ENCODE data around the gene ZNF783.
"Not testable (repeated sequence)": the region's sequence is repeated elsewhere in the genome, so short reads cannot be mapped to it uniquely, and the experiment has no call there.

Gene ZNF783

DNA sequence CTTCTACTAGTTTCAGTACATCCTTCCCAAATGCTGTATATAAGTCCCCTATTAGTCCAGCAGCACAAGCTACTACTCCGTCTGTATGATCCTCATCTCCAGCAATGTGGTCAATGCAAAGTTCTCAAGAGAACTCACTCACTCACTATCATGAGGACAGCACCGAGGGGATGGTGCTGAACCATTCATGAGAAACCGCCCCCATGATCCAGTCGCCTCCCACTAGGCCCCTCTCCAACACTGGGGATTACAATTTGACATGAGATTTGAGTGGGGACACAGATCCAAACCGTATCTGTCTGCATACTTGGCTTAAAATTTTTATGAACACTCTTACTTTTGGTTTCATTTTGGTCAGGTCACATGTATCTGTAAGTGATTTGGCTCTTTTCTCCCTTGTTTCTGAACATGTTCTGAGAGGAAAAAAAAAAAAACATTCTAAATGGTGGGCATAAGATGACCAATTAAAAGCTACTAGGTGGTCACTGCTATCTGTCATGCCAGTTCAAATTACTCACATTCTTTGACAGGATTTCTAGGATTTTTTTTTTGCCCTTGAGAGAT, 60.1 kb downstream of the ZNF783 start:
- Histone ChIP-seq H3K9ac (no peak overlapping the region), H3K4me2 (0 out of 22 replicates have a peak overlapping the region, but pooled peaks of 1 of the 11 experiments have one; percentile 15), H3K4me3 (no peak overlapping the region), H3K4me1 (no peaks in the 10 kb centered on the region), H4K20me1 (no peaks in the 10 kb centered on the region), H3K27ac (0 out of 22 replicates have a peak overlapping the region, but pooled peaks of 2 of the 11 experiments have one; percentile 11 to 34), H3K36me3 (no peaks in the 10 kb centered on the region), H3K27me3 (no peaks in the 10 kb centered on the region), H3K9me3 (replicated peaks in 1 of 11) (peaks cover 15 to 41% (median 31%) of the 10 kb centered on the region in 11 experiments; a peak in 20 of 22 replicates)
- TF ChIP-seq Cebpa-rat (IDR thresholded peaks at IDR 0.05): no peak

DNA sequence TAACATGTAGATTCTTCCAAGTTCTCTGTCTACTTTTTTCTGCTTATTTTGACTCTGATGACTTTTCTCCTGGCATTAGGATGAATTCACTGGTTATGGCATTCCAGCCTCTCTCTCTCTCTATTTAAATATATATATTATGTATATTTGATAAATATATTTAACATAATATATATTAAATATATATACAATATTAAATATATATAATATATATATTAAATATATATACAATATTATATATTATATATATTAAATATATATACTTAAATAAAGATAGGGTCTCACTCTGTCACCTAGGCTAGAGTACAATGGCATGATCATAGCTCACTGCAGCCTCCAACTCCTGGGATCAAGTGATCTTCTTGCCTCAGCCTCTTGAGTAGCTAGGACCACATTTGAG, 60.7 kb downstream of the ZNF783 start:
- TF ChIP-seq Cebpa-rat (IDR thresholded peaks at IDR 0.05): no peak
- H3K9ac ChIP-seq: no peak overlapping the region

DNA sequence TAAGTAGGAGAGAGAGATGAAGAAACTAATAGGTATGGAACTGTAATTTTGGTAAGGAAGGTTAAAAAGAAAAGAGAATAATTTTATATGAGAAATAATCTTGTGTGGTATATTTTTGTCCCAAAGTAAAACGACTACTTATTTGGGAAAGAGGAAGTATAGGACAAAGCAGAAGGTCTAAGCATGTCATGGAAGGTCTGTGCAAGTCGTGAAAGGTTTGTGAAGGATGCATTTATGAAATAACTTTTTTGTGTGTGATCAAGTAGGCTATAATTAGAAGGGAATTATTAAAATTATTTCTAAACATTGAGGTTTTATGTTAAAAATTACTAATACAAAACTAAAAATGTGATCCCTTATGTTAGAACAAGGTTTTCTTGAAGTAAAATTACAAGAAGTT, 63.3 kb downstream of the ZNF783 start:
- H4K20me1 ChIP-seq: no peaks in the 10 kb centered on the region
- no peaks in the 10 kb centered on the region for H3K27me3 ChIP-seq
- no peak overlapping the region for H3K4me3 ChIP-seq
- H3K27ac ChIP-seq: no peak overlapping the region
- H3K4me1 ChIP-seq: no peaks in the 10 kb centered on the region
- TF ChIP-seq Cebpa-rat (IDR thresholded peaks at IDR 0.05): no peak
- H3K36me3 ChIP-seq: no peaks in the 10 kb centered on the region
- peaks cover 13 to 32% (median 20%) of the 10 kb centered on the region in 11 experiments; a peak in 20 of 22 replicates for H3K9me3 ChIP-seq (replicated peaks in 1 of 11)
- no peak overlapping the region for H3K9ac ChIP-seq
- H3K4me2 ChIP-seq: no peak overlapping the region

More for the DNA sequence above, 60.7 kb downstream of the ZNF783 start:
- no peaks in the 10 kb centered on the region for H3K4me1 ChIP-seq
- H3K27ac ChIP-seq: no peak overlapping the region
- H3K4me3 ChIP-seq: no peak overlapping the region
- no peaks in the 10 kb centered on the region for H4K20me1 ChIP-seq
- H3K4me2 ChIP-seq: no peak overlapping the region
- no peaks in the 10 kb centered on the region for H3K27me3 ChIP-seq
- H3K9me3 ChIP-seq (replicated peaks in 1 of 11): peaks cover 15 to 41% (median 31%) of the 10 kb centered on the region in 11 experiments; a peak in 20 of 22 replicates
- H3K36me3 ChIP-seq: no peaks in the 10 kb centered on the region

DNA sequence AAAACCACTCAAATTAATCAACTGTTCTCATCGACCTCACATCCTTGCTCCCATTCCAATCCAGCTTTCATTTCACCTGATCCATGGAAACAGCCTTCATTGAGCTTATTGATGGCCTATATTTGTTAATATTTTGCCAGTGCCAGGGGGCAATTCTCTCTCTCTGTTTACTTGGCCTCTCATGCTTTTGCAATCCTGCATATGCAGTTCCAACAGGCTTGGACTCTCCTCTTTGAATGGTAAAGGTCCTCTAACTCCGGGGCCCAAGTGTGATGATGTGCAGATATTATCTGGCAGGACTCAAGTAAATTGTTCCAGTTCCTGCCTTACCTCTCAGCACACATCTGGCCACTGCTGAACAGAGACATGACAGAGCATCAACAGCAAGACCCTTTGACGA, 67.3 kb downstream of the ZNF783 start:
- no peak for TF ChIP-seq Cebpa-rat (IDR thresholded peaks at IDR 0.05)
- H3K9me3 ChIP-seq (replicated peaks in 1 of 11): peaks cover 15 to 37% (median 29%) of the 10 kb centered on the region in 11 experiments; a peak in 21 of 22 replicates
- no peak overlapping the region for H3K4me2 ChIP-seq
- H3K9ac ChIP-seq: no peak overlapping the region
- H3K4me1 ChIP-seq: no peaks in the 10 kb centered on the region
- H3K27ac ChIP-seq: no peak overlapping the region
- H3K36me3 ChIP-seq: no peaks in the 10 kb centered on the region
- no peak overlapping the region for H3K4me3 ChIP-seq
- H3K27me3 ChIP-seq: no peaks in the 10 kb centered on the region
- H4K20me1 ChIP-seq: no peaks in the 10 kb centered on the region

DNA sequence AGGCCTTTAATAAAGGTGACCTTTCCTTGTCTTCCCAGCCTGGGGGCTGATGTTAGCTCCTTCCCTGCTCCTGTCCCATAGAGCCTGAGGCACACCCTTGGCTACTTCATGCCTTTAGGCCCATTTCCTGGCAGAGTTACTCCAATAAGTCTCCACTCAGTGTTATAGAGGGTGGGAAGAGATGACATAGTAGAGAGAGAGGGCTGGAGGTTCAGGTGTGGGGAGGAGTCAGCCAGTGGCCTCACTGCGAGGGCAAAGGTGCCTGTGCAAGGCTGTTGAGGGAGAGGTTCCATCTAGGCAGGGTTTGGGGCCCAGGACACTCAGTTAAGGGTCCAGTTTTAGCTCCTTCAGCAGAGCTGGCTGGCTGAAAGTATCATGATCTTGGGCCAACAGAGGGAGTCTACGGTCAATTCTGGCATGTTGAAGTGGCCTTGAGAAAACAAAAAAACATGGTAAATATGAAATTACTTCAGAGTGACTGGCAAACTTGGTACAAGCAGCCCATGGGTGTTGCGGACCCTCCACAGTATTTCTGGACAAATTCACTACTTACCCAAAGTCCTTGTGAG, 67.9 kb downstream of the ZNF783 start:
- H3K4me2 ChIP-seq: no peak overlapping the region
- no peaks in the 10 kb centered on the region for H3K36me3 ChIP-seq
- TF ChIP-seq Cebpa-rat (IDR thresholded peaks at IDR 0.05): no peak

DNA sequence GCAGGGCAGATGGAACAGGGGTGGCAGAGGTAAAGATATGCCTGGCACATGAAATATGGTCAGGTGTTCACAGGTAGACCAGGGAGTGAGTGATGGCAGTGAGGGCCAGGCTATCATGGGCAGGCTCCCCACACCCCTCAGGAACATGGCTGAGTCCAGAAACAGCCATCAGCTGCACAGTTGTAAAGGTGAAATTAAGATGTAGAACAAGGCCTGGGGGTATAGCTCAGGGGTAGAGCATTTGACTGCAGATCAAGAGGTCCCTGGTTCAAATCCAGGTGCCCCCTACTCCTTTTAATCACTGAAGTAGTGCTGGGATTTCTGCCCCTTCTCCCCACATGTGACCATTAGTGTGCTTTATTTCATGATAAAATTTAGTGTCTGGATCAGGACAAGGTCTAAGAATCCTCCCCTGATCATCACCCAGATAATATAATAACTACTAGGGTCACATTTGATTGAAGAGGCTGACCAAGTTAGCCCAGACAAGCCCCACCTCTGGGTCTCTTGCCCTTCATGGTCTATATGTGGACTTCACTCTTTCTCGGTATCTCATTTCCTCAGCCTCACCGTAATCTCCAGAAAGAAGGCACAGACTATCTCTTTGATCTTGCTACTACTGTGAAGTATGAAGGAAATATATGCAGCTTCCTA, 69.0 kb downstream of the ZNF783 start:
- no peaks in the 10 kb centered on the region for H3K27me3 ChIP-seq
- H3K4me3 ChIP-seq: no peak overlapping the region
- TF ChIP-seq Cebpa-rat (IDR thresholded peaks at IDR 0.05): no peak
- no peak overlapping the region for H3K9ac ChIP-seq
- no peak overlapping the region for H3K27ac ChIP-seq
- H3K4me1 ChIP-seq: no peaks in the 10 kb centered on the region
- no peak overlapping the region for H3K4me2 ChIP-seq
- no peaks in the 10 kb centered on the region for H3K36me3 ChIP-seq
- peaks cover 5 to 26% (median 16%) of the 10 kb centered on the region in 11 experiments; a peak in 20 of 22 replicates for H3K9me3 ChIP-seq (replicated peaks in 1 of 11)
- H4K20me1 ChIP-seq: no peaks in the 10 kb centered on the region

More for the DNA sequence above, 67.9 kb downstream of the ZNF783 start:
- Histone ChIP-seq H3K9ac (no peak overlapping the region), H3K27me3 (no peaks in the 10 kb centered on the region), H3K4me1 (no peaks in the 10 kb centered on the region), H3K27ac (no peak overlapping the region), H3K9me3 (replicated peaks in 1 of 11) (peaks cover 15 to 37% (median 26%) of the 10 kb centered on the region in 11 experiments; a peak in 20 of 22 replicates), H3K4me3 (no peak overlapping the region), H4K20me1 (no peaks in the 10 kb centered on the region)

DNA sequence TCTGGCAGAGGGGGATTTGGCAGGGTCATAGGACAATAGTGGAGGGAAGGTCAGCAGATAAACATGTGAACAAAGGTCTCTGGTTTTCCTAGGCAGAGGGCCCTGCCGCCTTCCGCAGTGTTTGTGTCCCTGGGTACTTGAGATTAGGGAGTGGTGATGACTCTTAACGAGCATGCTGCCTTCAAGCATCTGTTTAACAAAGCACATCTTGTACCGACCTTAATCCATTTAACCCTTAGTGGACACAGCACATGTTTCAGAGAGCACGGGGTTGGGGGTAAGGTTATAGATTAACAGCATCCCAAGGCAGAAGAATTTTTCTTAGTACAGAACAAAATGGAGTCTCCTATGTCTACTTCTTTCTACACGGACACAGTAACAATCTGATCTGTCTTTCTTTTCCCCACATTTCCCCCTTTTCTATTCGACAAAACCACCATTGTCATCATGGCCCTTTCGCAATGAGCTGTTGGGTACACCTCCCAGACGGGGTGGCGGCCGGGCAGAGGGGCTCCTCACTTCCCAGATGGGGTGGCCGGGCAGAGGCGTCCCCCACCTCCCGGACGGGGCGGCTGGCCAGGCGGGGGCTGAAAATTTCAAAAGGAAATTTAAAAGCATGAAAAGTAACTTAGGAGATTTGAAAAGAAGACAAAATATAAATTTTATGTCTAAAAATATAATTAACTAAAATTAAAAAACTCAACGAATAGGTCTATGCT, 70.8 kb downstream of the ZNF783 start:
- peaks cover 3 to 19% (median 13%) of the 10 kb centered on the region in 11 experiments; a peak in 16 of 22 replicates for H3K9me3 ChIP-seq (replicated peaks in 1 of 11)
- not testable (repeated sequence) for H3K4me3 ChIP-seq, H3K4me1 ChIP-seq, H4K20me1 ChIP-seq, H3K27me3 ChIP-seq, H3K4me2 ChIP-seq, H3K36me3 ChIP-seq, H3K9ac ChIP-seq, H3K27ac ChIP-seq

DNA sequence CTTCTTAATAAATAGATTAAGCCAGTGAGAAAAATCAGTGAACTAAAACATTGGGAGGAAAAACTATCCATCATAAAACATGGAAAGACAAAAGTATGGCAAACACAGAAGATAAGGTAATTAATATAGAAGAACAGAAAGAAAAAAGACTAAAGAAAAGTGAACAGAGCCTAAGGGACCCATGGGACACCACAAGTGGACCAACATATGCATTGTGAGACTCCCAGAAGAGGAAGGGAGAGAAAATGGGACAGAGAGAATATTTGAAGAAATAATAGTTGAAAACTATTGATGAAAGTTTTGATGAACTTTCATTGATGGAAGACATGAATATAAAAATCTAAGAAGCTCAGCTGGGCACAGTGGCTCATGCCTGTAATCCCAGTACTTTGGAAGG, 71.3 kb downstream of the ZNF783 start:
- H3K27me3 ChIP-seq: no peaks in the 10 kb centered on the region
- peaks cover 6 to 22% (median 15%) of the 10 kb centered on the region in 11 experiments; a peak in 16 of 22 replicates for H3K9me3 ChIP-seq (replicated peaks in 1 of 11)
- no peaks in the 10 kb centered on the region for H4K20me1 ChIP-seq
- H3K4me1 ChIP-seq: no peaks in the 10 kb centered on the region
- no peak for TF ChIP-seq Cebpa-rat (IDR thresholded peaks at IDR 0.05)
- no peaks in the 10 kb centered on the region for H3K36me3 ChIP-seq
- no peak overlapping the region for H3K4me2 ChIP-seq
- H3K9ac ChIP-seq: no peak overlapping the region
- H3K27ac ChIP-seq: no peak overlapping the region
- H3K4me3 ChIP-seq: no peak overlapping the region

DNA sequence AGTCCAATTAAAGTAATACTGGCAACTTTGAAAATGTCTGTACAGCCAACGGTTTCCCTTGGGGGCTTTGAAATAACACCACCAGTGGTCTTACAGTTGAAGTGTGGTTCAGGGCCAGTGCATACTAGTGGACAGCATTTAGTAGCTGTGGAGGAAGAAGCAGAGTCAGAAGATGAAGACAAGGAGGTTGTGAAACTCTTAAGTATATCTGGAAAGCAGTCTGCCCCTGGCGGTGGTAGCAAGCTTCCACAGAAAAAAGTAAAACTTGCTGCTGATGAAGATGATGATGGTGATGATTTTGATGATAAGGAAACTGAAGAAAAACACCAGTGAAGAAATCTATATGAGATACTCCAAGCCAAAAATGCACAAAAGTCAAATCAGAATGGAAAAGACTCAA, 72.2 kb downstream of the ZNF783 start:
- H3K4me3 ChIP-seq: no peak overlapping the region
- H3K27me3 ChIP-seq: no peaks in the 10 kb centered on the region
- no peak overlapping the region for H3K27ac ChIP-seq
- H3K4me2 ChIP-seq: no peak overlapping the region
- peaks cover 6 to 22% (median 15%) of the 10 kb centered on the region in 11 experiments; a peak in 16 of 22 replicates for H3K9me3 ChIP-seq (replicated peaks in 1 of 11)
- no peak overlapping the region for H3K9ac ChIP-seq
- H3K4me1 ChIP-seq: no peaks in the 10 kb centered on the region
- no peaks in the 10 kb centered on the region for H3K36me3 ChIP-seq
- TF ChIP-seq Cebpa-rat (IDR thresholded peaks at IDR 0.05): no peak
- no peaks in the 10 kb centered on the region for H4K20me1 ChIP-seq
